ENCODE measurements around the gene C6orf47. TPM values are rescaled to one million over a fixed set of nuclear protein-coding genes. Genes with fewer than 3 reads are reported as not detected.

Gene C6orf47
- total and polyA plus RNA-seq, 2 of the 8 experiments (the other 6 are each of a cell fraction or from before 2014, with no cell fraction given): 4.7 to 14.6 TPM

DNA sequence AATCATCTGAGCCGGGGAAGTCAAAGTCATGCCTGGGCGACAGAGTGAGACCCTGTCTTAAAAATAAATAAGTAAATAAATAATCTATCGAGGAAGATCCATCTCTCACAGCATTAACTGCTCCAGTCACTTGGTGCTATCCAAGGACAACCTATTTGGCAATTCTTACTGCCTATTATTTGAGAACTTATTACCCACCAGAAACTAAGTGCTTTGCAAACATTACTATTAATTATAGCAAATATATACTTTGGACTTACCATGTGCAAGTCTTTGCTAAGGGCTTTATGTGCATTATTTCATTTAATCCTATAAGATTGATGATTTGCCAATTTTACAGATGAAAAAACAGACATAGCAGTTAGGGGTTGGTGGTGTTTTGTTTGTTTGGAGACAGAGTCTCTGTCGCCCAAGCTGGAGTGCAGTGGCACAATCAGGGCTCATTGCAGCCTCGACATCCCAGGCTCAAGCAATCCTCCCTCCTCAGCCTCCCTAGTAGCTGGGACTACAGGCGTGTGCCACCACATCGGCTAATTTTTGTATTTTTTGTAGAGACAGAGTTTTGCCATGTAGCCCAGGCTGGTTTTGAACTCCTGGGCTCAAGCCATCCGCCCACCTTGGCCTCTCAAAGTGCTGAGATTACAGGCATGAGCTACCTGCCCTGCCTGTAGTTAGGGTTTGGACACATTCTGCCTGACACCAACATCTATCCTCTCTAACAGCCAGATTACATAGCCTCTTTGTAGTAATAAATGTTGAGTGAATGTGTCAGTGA is 5.8 kb downstream of the C6orf47 start:
- Histone ChIP-seq H3K18ac (ENCODE audit: extremely low read depth, low read length) (no peak overlapping the region), H3K23ac (ENCODE audit: insufficient read length) (no peak overlapping the region), H2BK5ac (ENCODE audit: low read depth, low read length) (no peak overlapping the region), H4K20me1 (replicated peaks in 1 of 2; ENCODE audit: control insufficient read depth in 1 of 2, insufficient read depth in 2 of 2, low read length in 2 of 2) (peaks cover 0 to 5% of the 10 kb centered on the region in 2 experiments), H2BK15ac (ENCODE audit: low read length) (no peak overlapping the region), H4K5ac (ENCODE audit: insufficient read length, low read depth, low read length) (no peak overlapping the region), H3K14ac (ENCODE audit: insufficient read length) (no peak overlapping the region), H3K9me3 (ENCODE audit: insufficient read depth in 2 of 2, low read depth in 1 of 2, low read length in 1 of 2) (no peaks in the 10 kb centered on the region), H3K9ac (replicated peaks in 1 of 4; ENCODE audit: extremely low read depth in 1 of 4, low read depth in 3 of 4, low read length in 3 of 4) (no peak overlapping the region), H2BK120ac (replicated peaks; ENCODE audit: low read depth, low read length) (no peak overlapping the region), H3K4me1 (replicated peaks in 1 of 4; ENCODE audit: control insufficient read depth in 3 of 4, insufficient read depth in 4 of 4, low read length in 3 of 4) (peaks cover 0 to 8% (median 2%) of the 10 kb centered on the region in 4 experiments; a peak in 4 of 7 replicates), H3K4ac (replicated peaks; ENCODE audit: insufficient read length, low read depth, low read length) (no peak overlapping the region), H3K27me3 (replicated peaks in 1 of 4; ENCODE audit: control insufficient read depth in 3 of 4, extremely low read depth in 1 of 4, insufficient read depth in 3 of 4, low read length in 3 of 4) (no peaks in the 10 kb centered on the region), H3K4me3 (ENCODE audit: extremely low read depth in 1 of 4, insufficient read depth in 2 of 4, low read depth in 3 of 4, low read length in 4 of 4) (no peak overlapping the region), H3K56ac (replicated peaks; ENCODE audit: insufficient read length, low read depth, low read length) (no peak overlapping the region), H3K4me2 (ENCODE audit: insufficient read depth in 1 of 2, low read depth in 2 of 2, low read length in 2 of 2) (no peak overlapping the region), H3K79me1 (ENCODE audit: low read depth, low read length) (peaks cover 9% of the 10 kb centered on the region), H3K79me2 (ENCODE audit: control insufficient read depth in 1 of 2, insufficient read depth in 2 of 2, low read length in 2 of 2) (peaks cover 4 to 38% of the 10 kb centered on the region in 2 experiments; a peak in 3 of 4 replicates), H2AK5ac (ENCODE audit: low read depth, low read length) (no peak overlapping the region), H3K36me3 (ENCODE audit: control insufficient read depth in 2 of 4, insufficient read depth in 4 of 4, low read length in 3 of 4) (peaks cover 0 to 7% (median 0%) of the 10 kb centered on the region in 4 experiments; a peak in 2 of 8 replicates), H2BK12ac (ENCODE audit: low read depth, low read length) (no peak overlapping the region), H2BK20ac (ENCODE audit: low read length) (no peak overlapping the region), H3K27ac (ENCODE audit: low read depth, low read length) (no peak overlapping the region), H4K91ac (replicated peaks; ENCODE audit: insufficient read length, low read length) (no peak overlapping the region), H4K8ac (ENCODE audit: extremely low read depth, insufficient read depth, low read length) (no peak overlapping the region), H3K23me2 (ENCODE audit: low read depth, low read length) (peaks cover 8% of the 10 kb centered on the region), H2AFZ (ENCODE audit: low read length) (no peak overlapping the region)
- TF ChIP-seq EZH2 (IDR thresholded peaks at IDR 0.05; ENCODE audit: low read depth, low read length, severe bottlenecking): no peak
- no peak for TF ChIP-seq RXRA (IDR thresholded peaks at IDR 0.05; ENCODE audit: insufficient read depth, low read depth, low read length)
- TF ChIP-seq SAP30 (IDR thresholded peaks at IDR 0.05; ENCODE audit: insufficient read depth, insufficient replicate concordance, low read length): no peak
- no peak for TF ChIP-seq RBBP5 (IDR thresholded peaks at IDR 0.05; ENCODE audit: borderline replicate concordance, low read depth, low read length)
- CTCF ChIA-PET (ENCODE audit: partially characterized antibody): interaction anchor here (0.7 to 5.2 kb wide), 9 partner anchors 9 to 141 kb away, joined by 3 to 38 read pairs (median 4); partner anchors contain the start of genes CSNK2B, GPANK1, LY6G5C and MSH5
- WGBS, 2 experiments (ENCODE audit: extremely low coverage in 1 of 2, insufficient coverage in 1 of 2, insufficient read length in 1 of 2, insufficient replicate concordance in 2 of 2, low coverage in 1 of 2, low lambda C conversion rate in 2 of 2, missing lambda C conversion rate in 1 of 2): 91% methylated on average over 8 of the region's 8 CpGs; no CpG with 5 or more reads in 1 of the 2 experiments
- no peak for DNase-seq (ENCODE audit: low read depth in 1 of 2, low spot score in 2 of 2)
- POLR2A ChIA-PET (ENCODE audit: partially characterized antibody): interaction anchor here (0.7 to 25.5 kb wide), 11 partner anchors 9 to 180 kb away, joined by 3 to 883 read pairs (median 9); partner anchors contain the start of genes AIF1, C6orf47, CSNK2B and DDX39B
- no peak for FAIRE-seq
